ENCODE data around the gene KRT5.

KRT5 gene

GRCh38 chr12:52543985-52544883 lies 24.0 kb upstream of the KRT5 start:
- H3K9me3 Mint-ChIP-seq, result no peaks in the 10 kb centered on the region
- H3K27me3 Mint-ChIP-seq, result no peaks in the 10 kb centered on the region
- ATAC-seq (no peak), DNase-seq (no peak)
- no peaks in the 10 kb centered on the region for H3K36me3 Mint-ChIP-seq (ENCODE audit: low read depth)
- no peak overlapping the region for H3K27ac Mint-ChIP-seq
- no peak overlapping the region for H3K4me3 Mint-ChIP-seq
- H3K4me1 Mint-ChIP-seq, result peaks cover 6% of the 10 kb centered on the region

DNA sequence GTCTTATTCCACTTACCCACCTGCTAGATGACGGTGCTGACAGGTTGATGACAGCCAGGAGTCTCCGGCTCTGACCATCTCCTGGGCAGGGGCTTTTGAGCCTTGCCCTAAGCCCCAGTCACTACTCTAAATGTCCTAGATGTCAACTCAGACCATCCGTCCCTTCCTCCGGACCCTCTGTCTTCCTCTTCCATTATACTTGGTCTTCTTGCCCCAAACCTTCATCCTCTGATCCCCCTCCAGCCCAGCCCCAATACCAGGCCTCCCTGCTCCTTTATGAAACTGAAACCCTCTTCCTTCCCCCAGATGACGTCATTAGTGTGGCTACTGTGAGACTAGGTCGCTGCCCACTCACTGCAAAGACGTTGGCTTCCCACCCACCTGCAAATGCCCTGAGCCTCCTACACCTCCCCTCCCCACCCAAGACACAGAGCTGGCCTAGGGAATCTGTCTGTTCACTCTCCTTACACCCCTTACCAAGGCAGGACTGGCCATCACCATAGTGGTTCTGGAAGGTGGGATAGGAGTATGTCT lies 22.7 kb upstream of the KRT5 start:
- H3K27ac Mint-ChIP-seq, result peak overlapping the region; percentile 10
- DNase-seq (no peak), ATAC-seq (no peak)
- H3K27me3 Mint-ChIP-seq, result no peaks in the 10 kb centered on the region
- H3K9me3 Mint-ChIP-seq, result no peaks in the 10 kb centered on the region
- H3K4me1 Mint-ChIP-seq, result peaks cover 6% of the 10 kb centered on the region
- H3K36me3 Mint-ChIP-seq (ENCODE audit: low read depth), result no peaks in the 10 kb centered on the region
- H3K4me3 Mint-ChIP-seq, result no peak overlapping the region

DNA sequence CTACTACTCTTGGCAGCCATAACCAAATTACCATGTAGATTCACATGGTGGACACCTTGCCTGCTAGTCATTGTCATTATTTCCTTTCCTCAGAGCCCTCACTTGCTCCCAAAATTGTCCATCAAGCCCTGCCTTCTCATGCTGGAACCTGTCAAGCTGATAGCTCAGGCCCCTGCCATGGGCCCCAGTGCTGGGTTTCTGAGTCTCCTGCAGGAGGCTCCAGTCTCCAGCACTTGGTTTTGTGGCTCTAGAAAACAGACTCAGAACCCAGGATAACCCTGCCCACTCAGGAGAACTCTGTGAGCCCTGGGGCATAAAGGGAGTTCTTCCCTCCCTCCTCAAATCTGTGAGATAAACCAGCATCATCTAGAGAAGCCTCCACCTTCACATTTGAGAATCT lies 22.0 kb upstream of the KRT5 start:
- H3K4me3 Mint-ChIP-seq, result no peak overlapping the region
- ATAC-seq, result no peak
- no peak for DNase-seq
- no peaks in the 10 kb centered on the region for H3K36me3 Mint-ChIP-seq (ENCODE audit: low read depth)
- H3K27me3 Mint-ChIP-seq, result no peaks in the 10 kb centered on the region
- H3K4me1 Mint-ChIP-seq, result peaks cover 6% of the 10 kb centered on the region
- H3K9me3 Mint-ChIP-seq, result no peaks in the 10 kb centered on the region
- no peak overlapping the region for H3K27ac Mint-ChIP-seq

DNA sequence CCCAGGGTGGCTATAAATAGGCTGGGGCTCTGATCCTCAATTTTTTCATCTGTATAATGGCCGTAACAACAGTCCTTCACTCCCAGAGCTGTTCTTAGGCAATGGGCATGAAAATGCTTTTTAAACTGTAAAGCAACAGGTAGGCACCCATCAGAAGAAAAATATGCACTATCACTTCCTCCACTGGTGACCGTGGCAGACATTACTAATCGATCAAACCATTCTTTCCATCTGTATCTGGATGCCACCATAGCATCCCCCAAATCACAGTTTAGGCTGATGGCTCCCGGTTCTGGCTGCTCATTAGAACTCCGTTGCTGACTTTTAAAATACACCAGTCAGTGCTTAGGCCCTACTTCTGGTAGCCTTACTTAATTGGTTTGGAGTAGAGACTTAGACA lies 21.5 kb upstream of the KRT5 start:
- ATAC-seq, result no peak
- Mint-ChIP-seq H3K36me3 (ENCODE audit: low read depth) (no peaks in the 10 kb centered on the region), H3K4me1 (peaks cover 6% of the 10 kb centered on the region), H3K27ac (no peak overlapping the region), H3K9me3 (no peaks in the 10 kb centered on the region), H3K27me3 (no peaks in the 10 kb centered on the region), H3K4me3 (no peak overlapping the region)
- DNase-seq, result no peak

- Mint-ChIP-seq H3K4me1 (peaks cover 6% of the 10 kb centered on the region), H3K9me3 (no peaks in the 10 kb centered on the region), H3K4me3 (no peak overlapping the region), H3K36me3 (ENCODE audit: low read depth) (no peaks in the 10 kb centered on the region), H3K27me3 (no peaks in the 10 kb centered on the region), H3K27ac (no peak overlapping the region)
- no peak for ATAC-seq
- DNase-seq, result no peak
Observed at GRCh38 chr12:52540531-52540930, 20.3 kb upstream of the KRT5 start.

DNA sequence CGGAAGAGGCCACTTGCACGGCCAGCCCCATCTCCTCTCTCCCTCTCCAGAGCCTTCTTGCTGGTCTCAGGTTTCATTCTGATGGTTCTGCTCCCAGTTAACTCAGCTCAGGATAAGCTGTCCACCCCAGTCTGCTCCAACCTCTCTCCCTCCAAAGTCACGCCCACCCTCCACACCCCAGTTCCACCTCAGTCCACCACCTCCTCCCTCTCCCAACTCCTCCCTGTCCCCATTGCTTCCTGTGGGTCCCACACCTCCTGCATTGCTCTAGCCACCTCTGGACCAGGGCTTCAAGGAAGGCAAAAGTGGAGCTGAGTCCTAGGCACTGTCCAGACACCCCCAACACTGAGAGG lies 19.6 kb upstream of the KRT5 start:
- no peak overlapping the region for H3K27ac Mint-ChIP-seq
- no peaks in the 10 kb centered on the region for H3K27me3 Mint-ChIP-seq
- DNase-seq (no peak), ATAC-seq (no peak)
- H3K4me1 Mint-ChIP-seq, result peaks cover 6% of the 10 kb centered on the region
- H3K36me3 Mint-ChIP-seq (ENCODE audit: low read depth), result no peaks in the 10 kb centered on the region
- no peaks in the 10 kb centered on the region for H3K9me3 Mint-ChIP-seq
- no peak overlapping the region for H3K4me3 Mint-ChIP-seq

DNA sequence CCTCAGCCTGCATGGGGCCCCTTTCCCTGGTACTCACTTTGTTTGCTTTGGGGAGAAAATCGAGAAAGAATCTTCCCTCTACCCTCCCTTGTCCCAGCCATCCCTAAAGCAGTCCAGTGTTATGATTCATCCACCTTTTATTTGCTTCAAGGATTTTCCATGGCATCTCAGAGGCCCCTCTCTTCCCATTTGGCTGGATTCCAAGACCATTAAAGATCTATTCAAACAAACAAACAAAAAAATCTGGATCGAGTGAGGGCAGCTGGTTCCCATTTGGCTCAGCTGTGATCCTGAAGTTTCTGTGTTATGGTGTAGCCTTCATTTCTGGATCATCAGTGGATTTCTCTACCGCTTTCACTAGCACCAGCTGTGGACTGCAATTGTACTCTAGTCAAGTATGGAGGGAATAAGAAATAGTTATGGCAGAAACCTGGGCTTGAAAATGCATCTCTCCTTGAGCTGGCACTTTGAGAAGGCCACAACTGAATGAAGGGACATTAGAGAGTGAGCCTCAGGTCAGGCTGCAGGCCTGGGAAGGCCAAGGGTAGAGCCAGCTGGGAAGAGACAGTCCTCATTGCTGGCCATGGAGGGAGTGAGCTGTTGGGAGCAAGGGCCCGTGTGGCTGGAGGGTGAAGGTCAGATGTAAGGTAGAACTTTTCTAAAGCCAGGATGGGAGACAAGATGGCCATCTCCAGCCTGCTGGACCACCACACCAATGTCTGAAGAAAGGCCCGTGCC lies 19.1 kb upstream of the KRT5 start:
- Mint-ChIP-seq H3K27ac (no peak overlapping the region), H3K9me3 (no peaks in the 10 kb centered on the region), H3K36me3 (ENCODE audit: low read depth) (no peaks in the 10 kb centered on the region)

GRCh38 chr12:52537101-52537500 lies 16.9 kb upstream of the KRT5 start:
- Mint-ChIP-seq H3K27me3 (no peaks in the 10 kb centered on the region), H3K36me3 (ENCODE audit: low read depth) (no peaks in the 10 kb centered on the region), H3K9me3 (no peaks in the 10 kb centered on the region), H3K4me1 (no peaks in the 10 kb centered on the region), H3K4me3 (no peak overlapping the region), H3K27ac (no peak overlapping the region)
- no peak for ATAC-seq
- no peak for DNase-seq

More for the DNA sequence above, 19.1 kb upstream of the KRT5 start:
- Mint-ChIP-seq H3K4me3 (no peak overlapping the region), H3K27me3 (no peaks in the 10 kb centered on the region), H3K4me1 (peaks cover 6% of the 10 kb centered on the region)
- DNase-seq (no peak), ATAC-seq (no peak)

GRCh38 chr12:52535574-52535973 lies 15.4 kb upstream of the KRT5 start:
- DNase-seq, result no peak
- H3K4me1 Mint-ChIP-seq, result no peaks in the 10 kb centered on the region

DNA sequence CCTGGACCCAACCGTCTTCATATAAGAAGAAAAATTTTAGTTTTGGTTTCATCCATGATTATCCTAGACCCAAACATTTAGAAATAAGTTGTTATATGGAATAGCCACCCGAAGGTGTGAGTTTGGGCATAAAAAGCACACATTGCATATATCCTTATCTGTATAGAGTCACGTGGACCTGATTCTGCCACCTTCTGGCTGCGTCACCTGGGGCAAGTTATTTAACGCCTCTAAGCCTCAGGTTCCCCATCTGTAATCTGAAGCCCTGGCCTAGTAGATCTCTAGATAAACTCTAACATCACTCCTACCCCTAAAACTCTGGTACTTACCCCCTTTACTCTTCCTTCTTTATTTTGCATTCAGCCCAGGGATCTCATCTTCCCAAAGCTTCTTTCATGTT lies 14.3 kb upstream of the KRT5 start:
- no peaks in the 10 kb centered on the region for H3K36me3 Mint-ChIP-seq (ENCODE audit: low read depth)
- H3K4me1 Mint-ChIP-seq, result no peaks in the 10 kb centered on the region
- DNase-seq (no peak), ATAC-seq (no peak)
- no peak overlapping the region for H3K27ac Mint-ChIP-seq
- H3K27me3 Mint-ChIP-seq, result no peaks in the 10 kb centered on the region
- no peaks in the 10 kb centered on the region for H3K9me3 Mint-ChIP-seq
- no peak overlapping the region for H3K4me3 Mint-ChIP-seq

More at GRCh38 chr12:52535574-52535973, 15.4 kb upstream of the KRT5 start:
- Mint-ChIP-seq H3K36me3 (ENCODE audit: low read depth) (no peaks in the 10 kb centered on the region), H3K27me3 (no peaks in the 10 kb centered on the region), H3K27ac (no peak overlapping the region), H3K9me3 (no peaks in the 10 kb centered on the region), H3K4me3 (no peak overlapping the region)
- ATAC-seq, result no peak

DNA sequence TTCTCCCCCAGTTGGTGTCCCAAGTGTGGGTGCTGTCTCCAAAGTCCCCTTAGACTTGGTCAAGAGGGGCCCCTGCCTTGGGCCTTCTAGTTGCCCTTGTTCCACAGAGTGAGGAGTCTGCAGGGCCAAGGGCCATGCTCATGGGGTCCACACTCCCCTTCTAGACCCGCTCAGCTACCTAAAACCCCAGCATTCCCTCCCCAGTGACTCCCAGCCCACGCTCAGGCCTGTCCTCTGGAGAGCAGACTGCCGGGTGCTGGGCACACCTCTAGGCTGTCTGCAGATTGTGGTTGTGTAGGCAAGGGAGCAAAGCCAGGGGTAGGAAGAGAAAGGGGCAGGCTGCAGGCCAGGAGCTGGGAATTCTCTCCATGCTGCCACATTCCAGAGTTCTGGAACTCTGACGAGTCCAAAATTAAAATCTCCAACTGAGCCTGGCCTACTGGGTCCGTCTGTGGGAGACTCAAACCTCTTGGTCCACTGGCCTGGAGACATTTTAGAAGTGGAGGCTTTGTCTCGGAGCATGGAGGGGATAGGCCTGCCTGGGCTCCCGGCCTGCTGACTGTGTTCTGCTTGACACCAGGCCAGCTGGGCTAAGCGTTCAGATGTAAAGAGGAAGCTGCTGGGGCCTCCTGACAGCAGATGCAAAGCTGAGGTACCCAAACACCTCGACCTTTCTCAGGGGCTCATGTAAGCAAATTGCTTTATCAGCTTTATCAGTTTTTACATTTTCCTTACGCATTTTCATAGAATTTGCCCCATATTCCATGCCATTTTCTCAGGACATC lies 13.7 kb upstream of the KRT5 start:
- Mint-ChIP-seq H3K36me3 (ENCODE audit: low read depth) (no peaks in the 10 kb centered on the region), H3K27me3 (no peaks in the 10 kb centered on the region), H3K27ac (no peak overlapping the region), H3K9me3 (no peaks in the 10 kb centered on the region), H3K4me3 (no peak overlapping the region), H3K4me1 (no peaks in the 10 kb centered on the region)
- ATAC-seq, result no peak
- DNase-seq, result no peak

- Mint-ChIP-seq H3K4me1 (no peaks in the 10 kb centered on the region), H3K27me3 (no peaks in the 10 kb centered on the region), H3K4me3 (no peak overlapping the region), H3K9me3 (no peaks in the 10 kb centered on the region), H3K36me3 (ENCODE audit: low read depth) (no peaks in the 10 kb centered on the region), H3K27ac (no peak overlapping the region)
- ATAC-seq (no peak), DNase-seq (no peak)
Observed at GRCh38 chr12:52532636-52533035, 12.4 kb upstream of the KRT5 start.

- no peaks in the 10 kb centered on the region for H3K36me3 Mint-ChIP-seq (ENCODE audit: low read depth)
- no peak for ATAC-seq
- H3K9me3 Mint-ChIP-seq, result no peaks in the 10 kb centered on the region
- no peak for DNase-seq
- no peak overlapping the region for H3K27ac Mint-ChIP-seq
- no peaks in the 10 kb centered on the region for H3K4me1 Mint-ChIP-seq
- no peaks in the 10 kb centered on the region for H3K27me3 Mint-ChIP-seq
- no peak overlapping the region for H3K4me3 Mint-ChIP-seq
Observed at GRCh38 chr12:52531566-52532300, 11.5 kb upstream of the KRT5 start.

GRCh38 chr12:52530905-52531304 lies 10.7 kb upstream of the KRT5 start:
- H3K36me3 Mint-ChIP-seq (ENCODE audit: low read depth), result no peaks in the 10 kb centered on the region
- H3K27me3 Mint-ChIP-seq, result no peaks in the 10 kb centered on the region
- no peak overlapping the region for H3K27ac Mint-ChIP-seq
- H3K4me3 Mint-ChIP-seq, result no peak overlapping the region
- ATAC-seq, result no peak
- no peaks in the 10 kb centered on the region for H3K4me1 Mint-ChIP-seq
- DNase-seq, result no peak
- no peaks in the 10 kb centered on the region for H3K9me3 Mint-ChIP-seq

Measured in activated naive CD8-positive, alpha-beta T cell treated with anti-CD3 and anti-CD28 coated beads, Interleukin-2, amount 50 U/mL, for 24 hours (primary cell).